ENCODE measurements around the gene RGS17. TPM values are rescaled to one million over a fixed set of nuclear protein-coding genes. Genes with fewer than 3 reads are reported as not detected.
"Not testable (repeated sequence)": the region's sequence is repeated elsewhere in the genome, so short reads cannot be mapped to it uniquely, and the experiment has no call there.

RGS17 gene
- total RNA-seq, 1 donor from 2014 or later, result not detected

DNA sequence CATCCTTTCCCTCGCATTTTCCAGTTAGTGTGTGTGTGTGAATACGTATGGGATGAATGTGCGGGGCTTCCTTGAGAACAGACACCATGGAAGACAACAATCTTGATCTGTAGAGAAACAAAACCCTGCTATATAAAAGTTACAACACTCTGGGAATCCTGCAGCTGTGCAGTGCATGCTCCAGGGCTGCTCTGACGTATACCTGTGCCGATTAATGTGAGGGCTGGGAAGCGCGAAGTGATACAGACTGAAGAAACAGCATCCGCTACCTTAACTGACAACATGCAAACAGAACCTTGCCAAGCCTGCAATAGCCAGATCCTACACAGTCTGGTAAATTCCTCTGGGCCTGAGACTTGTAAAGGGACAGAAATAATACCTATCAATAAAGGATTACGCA lies 96.9 kb downstream of the RGS17 start:
- intact Hi-C loops (cut with micrococcal nuclease), result no loop called here

DNA sequence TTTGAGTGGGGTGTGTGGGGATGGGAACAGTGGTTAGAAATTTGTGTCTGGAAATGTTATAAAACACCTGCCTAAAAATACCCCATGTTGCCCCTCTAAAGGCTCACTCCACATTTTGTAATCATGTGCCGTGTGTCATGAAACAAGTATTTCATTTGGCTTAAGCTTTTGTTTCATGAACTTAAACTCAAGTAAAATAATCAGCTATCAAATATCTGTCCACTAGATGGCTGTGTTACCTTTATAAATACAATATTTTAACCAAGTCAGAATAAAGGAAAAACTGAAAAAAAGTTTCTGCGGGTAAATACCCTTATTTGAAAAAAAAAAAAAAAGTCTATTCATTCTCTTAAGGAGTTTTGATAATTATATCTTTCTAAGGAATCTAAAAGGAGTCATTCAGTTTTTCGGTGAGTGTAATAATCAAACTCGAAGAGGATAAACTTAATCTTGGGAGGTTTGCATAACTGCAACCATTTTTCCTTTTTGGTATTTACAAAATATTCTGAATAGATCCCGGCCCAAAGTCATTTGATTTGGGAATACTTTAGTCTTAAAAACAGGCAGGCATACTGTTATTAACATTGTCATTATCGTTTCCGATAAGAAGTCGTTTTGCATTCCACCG lies 98.7 kb downstream of the RGS17 start:
- intact Hi-C loops (cut with micrococcal nuclease), result loop anchor here (1.0 to 2.0 kb wide), 2 partner anchors 280 to 480 kb away; no protein-coding TSS in a partner anchor

DNA sequence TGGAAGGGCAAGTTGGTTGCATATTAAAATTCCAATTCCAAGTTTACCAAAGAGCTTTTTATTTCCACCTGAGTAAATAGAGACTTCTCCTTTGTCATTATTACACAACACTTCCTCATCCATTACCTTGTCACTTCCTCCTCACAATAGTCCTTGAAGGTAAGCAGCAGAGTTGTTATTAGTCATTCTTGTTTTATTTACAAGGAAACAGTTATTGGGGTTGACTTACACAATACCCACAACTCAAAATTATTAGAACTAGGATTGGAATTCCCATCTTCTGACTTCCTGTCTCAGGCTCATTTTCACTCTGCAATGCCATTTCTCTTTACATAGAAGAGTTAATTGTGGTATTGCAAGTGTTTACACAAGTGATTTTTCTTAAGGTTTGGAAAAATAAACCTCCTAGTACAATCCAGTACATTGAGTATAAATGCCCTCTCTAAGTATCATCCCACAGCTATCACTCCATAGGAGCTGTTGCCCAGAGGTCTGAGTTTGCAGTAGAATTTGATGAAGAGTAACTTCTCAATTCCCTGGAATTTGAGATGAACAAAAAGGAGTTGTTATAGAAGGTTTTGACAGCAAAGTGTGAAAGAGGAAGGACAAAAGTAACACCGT lies 99.6 kb downstream of the RGS17 start:
- intact Hi-C loops (cut with micrococcal nuclease), result no loop called here

DNA sequence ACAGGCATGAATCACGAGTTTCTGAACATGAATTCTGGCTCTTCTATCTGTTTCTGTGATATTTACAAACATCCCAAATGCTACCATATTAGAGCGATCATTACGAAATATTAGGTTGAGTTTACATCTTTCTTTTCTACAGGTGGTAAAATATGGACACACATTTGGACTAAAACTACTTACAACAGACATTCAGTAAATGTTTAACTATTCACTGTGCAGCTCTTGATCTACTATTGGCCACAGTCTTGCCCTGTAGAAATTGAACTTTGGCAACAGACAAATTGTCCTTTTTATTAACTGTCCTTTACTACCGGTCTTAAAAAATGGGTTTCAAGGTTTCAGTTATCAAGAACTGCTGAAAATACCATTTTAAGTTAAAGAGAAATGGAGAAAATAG lies 102.1 kb downstream of the RGS17 start:
- intact Hi-C loops (cut with micrococcal nuclease), result no loop called here

DNA sequence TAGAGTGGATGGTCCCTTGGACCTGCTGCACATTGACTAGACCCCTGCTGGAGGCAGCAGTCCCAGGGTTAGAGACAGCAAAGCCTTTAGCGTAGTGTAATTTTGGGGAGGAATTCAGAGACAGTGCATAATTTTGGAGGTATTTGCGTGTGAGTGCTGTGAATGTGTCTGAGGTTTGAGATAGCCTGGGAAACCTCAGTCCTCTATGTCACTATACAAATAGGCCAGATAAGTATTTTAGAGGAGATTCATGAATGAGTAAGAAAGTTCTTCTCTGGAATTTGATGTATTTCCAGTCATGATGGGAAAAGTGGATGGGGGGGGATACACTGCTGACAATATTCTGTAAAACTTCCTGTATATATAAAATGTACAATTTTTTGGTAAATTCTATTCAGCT lies 102.8 kb downstream of the RGS17 start:
- intact Hi-C loops (cut with micrococcal nuclease), result no loop called here

DNA sequence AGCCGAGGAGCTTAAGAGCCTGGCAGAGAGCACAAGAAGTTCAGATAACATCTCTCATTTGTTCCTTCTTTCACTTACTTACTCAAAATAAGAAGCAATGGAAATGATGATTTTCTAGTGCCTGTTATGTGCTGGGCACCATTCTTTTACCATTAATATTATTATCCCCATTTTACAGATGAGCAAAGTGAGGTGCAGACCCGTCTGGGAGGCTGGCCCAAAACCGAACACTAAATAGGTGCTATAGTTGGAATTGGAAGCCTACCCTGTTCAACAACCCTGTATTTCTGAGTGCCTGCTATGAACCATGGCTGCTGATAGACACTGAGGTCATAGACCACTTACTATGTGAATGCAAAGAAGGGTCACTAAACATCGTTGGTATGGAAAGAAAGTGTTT lies 103.6 kb downstream of the RGS17 start:
- intact Hi-C loops (cut with micrococcal nuclease), result no loop called here

DNA sequence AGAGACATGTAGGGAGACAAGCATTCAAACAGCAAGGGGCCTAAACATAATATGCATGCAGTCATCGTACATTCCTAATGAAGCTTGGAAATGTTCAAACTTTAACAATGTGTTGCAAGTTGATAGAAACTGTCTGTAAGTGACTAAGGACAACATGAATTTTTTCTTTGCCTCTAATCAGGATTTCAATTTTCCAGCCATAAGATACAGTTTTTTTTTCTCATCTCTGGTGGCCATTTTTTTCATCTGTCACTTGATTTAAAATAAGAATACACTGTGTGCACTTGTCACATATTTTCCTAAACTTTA lies 106.4 kb downstream of the RGS17 start:
- intact Hi-C loops (cut with micrococcal nuclease), result loop anchor here (1.0 to 5.0 kb wide), 7 partner anchors 21 to 472 kb away; no protein-coding TSS in a partner anchor

DNA sequence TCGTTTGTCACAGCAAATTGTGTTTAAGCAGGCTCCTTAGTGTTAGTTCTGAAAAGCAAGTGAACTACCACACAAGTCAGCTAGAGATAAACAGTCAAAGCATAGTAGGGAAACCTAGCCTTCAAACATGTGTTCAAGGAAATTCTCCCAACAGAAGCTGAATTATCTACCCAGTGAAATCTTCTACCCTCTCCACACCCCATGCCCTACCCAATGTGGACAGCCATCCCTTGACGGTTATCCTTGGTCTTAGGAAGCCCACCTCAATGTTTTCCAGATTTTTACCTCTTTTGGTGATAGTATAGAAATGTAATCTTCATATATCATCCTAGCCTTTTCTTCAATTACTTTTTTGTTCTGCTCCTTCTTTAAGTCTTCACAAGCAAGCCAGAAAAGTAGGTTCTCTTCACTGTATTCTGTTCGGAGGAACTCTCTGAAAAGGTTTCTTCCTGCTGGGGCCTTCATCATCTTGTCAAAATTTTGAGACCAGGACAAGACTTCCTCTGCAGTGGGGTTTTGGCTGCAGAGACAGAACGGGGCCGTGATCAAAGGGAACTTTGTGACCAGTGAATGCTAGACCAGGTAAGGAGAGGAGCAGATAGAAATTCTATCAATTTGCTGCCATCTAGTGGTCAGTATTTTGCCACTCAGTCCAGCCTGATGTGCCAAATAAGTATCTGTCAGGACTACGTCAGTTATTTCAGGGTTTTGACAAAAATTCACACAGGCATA lies 106.9 kb downstream of the RGS17 start:
- intact Hi-C loops (cut with micrococcal nuclease), result loop anchor here (1.0 to 5.0 kb wide), 7 partner anchors 21 to 472 kb away; no protein-coding TSS in a partner anchor

DNA sequence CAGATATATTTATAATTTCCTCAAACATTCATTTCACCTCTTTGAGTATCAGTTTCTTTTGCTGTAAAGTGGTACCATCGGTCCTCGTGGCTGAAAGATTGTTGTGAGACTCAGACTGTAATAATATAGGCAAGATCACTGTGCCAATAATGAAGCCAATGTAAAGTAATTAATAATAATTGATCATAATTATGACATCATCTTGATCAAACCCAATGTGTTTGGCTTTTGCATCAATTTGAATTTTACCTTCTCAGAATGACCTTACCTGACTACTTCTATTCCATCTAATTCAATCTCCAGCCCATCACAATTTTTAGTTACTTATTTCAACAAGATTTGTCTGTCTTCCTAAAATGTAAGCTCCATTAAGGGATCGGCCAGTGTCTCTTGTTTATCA lies 112.7 kb downstream of the RGS17 start:
- intact Hi-C loops (cut with micrococcal nuclease), result no loop called here

DNA sequence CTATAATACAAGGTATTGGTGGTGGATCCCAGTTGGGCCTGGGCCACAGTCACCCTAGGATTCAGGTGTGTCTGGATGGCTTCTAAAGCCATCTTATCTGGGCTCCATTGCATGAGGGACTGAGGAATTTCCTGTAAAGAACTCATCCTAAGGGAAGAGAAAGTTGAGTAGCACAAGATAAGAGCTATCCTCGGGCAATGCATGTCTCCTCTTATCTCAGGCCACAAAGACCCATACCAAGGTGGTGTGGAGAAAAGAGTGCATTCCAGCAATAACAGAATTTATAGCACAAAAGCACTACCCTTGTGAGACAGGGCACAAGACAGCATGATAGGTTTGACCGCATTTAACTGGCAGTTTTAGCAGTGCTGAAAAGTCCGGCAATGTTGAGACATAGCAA lies 114.2 kb downstream of the RGS17 start:
- intact Hi-C loops (cut with micrococcal nuclease), result no loop called here

DNA sequence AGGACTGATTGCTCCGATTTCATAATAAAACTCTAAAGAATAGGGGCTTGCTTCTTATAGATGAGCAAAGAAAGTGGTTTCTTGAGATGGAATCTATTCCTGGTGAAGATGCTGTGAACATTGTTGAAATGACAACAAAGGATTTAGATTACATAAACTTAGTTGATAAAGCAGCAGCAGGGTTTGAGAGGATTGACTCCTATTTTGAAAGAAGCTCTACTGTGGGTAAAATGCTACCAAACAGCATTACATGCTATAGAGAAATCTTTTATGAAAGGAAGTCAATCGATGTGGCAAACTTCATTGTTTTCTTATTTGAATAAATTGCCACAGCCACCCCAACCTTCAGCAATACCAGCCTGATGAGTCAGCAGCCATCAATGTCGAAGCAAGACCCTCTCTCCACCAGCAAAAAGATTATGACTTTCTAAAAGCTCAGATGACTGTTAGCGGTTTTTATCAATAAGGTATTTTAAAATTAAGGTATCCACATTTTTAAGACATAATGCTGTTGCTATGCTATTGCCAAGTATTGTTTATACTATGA lies 115.9 kb downstream of the RGS17 start:
- intact Hi-C loops (cut with micrococcal nuclease), result no loop called here

DNA sequence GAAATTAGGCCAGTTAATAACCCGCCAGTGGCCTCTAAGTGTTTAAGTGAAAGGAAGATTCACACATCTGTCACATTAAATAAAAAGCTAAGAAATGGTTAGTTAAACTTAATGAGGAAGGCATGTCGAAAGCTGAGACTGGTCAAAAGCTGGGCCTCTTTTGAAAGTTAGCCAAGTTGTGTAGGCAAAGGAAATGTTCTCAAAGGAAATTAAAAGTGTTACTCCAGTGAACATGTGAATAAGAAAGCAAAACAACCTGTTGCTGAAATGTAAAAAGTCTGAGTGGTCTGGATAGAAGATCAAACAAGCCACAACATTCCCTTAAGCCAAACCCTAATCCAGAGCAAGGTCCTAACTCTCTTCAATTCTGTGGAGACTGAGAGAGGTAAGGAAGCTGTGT lies 117.6 kb downstream of the RGS17 start:
- intact Hi-C loops (cut with micrococcal nuclease), result no loop called here

DNA sequence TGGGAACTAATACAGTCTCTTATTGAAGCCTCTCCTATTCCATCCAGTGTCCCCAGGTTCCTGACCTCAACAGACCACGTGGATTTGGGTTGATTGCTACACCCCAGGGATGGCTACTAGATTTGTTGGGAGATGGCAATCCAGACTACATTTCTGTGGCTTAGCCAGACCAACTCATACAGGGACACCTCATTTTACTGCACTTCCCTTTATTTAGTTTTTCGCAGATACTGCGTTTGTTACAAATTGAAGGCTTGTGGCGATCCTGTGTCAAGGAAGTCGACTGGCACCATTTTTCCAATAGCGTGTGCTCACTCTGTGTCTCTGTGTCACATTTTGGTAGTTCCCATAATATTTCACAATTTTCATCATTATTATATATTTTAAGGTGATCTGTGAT lies 118.2 kb downstream of the RGS17 start:
- intact Hi-C loops (cut with micrococcal nuclease), result no loop called here

DNA sequence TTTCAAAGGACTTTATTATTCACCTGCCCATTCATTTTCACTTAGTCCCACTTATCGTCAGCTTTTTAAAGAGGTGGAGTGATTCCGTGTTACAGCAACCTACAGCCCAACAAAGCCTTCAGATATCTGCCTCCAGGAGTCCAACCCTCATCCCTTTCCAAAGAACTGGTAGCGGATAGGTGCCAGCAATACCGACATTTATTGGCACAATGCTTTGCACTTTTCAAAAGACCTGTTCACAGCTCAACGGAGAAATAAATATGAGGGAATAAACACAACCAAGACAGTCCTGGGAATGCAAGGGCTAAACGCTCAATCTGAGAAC lies 127.8 kb downstream of the RGS17 start:
- intact Hi-C loops (cut with micrococcal nuclease), result loop anchor here (1.0 to 10.0 kb wide), 5 partner anchors 21 to 1991 kb away; partner anchors contain the start of gene SCAF8

DNA sequence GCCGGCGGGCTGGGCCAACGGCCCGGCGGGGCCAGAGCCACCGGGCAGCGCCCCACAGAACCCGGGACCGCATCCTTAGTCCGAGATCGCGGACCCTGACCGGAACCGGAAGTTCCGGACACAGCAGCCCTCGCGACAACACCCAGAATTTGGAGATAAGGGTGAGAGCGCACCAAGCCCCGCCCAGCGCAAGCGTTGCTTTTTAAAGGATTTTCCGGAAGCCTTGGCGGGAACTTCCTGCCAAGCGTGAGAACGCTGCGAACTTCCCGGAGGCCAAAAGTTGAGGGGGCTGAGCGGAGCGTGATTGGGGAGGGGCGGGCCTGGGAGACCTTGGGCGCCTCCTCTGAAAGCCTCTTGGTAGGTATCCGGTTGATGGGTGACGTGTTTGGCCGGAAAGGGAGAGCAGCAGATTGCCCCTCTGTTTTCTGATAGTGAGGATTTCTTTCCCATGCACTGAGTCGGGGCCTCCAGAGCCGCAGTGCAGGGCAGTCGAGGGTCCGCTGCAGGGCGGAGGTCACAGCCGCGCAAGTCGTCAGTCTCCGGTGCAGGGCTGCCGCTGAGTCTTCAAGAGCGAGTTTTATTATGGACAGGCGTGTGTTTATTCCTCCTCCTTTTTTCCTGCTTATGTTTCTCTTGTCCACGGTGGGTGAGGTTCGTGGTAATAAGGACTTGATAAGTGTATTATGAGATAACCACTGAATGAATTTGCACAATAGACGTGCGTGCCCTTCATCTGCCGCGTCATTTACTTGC lies 128.3 kb downstream of the RGS17 start, which contains the start of gene MTRF1L:
Gene MTRF1L (minus strand): TSS at position 97 of the 753 bp plus-strand sequence. CDS start 24 bp downstream, at position 73.
- intact Hi-C loops (cut with micrococcal nuclease), result loop anchor here (1.0 to 10.0 kb wide), 8 partner anchors 21 to 1990 kb away; partner anchors contain the start of genes RMND1 and SCAF8

DNA sequence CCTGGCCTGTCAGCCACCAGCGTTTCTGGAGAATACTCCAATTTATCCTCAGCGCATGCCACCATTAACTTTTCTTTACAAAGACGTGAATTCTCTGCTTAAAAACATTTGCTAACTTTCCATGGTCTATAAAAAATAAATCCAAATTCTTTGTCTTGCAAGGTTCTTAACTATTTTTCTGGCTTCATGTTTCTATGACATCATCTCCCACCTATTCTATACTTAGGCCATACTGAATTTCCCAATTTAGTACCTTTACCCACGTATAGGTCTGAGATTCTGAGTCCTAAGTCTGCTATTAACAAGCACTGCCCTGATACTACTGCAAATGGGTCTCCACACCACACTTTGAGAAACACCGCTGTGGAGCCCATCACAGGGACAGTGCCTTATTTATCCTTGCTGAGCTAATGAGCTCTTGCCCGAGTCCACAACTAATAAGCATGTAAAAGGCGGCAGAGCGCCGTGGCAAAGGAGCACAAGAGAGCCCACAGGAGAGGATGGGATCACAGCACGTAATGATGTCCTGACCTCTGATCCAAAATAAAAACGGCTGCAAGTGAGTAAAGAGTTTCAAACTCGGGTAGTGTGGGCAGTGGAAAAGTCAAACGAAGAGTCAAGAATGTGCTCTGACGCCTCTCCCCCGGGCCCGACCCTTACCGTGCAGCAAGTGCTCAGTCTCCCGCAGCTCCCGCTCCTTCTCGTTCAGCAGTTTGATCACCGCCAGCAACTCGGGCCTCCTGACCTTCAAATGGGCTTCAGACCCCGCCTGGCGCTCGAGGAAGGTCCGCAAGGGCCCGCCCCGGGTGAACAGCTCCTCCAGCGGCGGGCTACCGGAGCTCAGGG lies 129.1 kb downstream of the RGS17 start:
- intact Hi-C loops (cut with micrococcal nuclease), result loop anchor here (1.0 to 10.0 kb wide), 6 partner anchors 700 to 1990 kb away; partner anchors contain the start of genes RMND1 and SCAF8

DNA sequence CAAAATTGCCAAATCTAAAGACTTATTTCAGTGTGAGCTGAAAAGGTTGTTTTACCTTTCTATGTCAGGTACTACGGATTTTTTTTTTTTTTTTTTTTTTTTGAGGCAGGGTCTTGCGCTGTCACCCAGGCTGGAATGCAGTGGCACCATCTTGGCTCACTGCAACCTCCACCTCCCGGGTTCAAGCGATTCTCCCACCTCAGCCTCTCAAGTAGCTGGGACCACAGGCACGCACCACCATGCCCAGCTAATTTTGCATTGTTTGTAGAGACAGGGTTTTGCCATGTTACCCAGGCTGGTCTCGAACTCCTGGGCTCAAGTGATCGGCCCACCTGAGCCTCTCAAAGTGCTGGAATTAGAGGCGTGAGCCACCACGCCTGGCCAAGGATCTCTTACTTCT lies 130.3 kb downstream of the RGS17 start:
- intact Hi-C loops (cut with micrococcal nuclease), result loop anchor here (5.0 to 10.0 kb wide), 3 partner anchors 1246 to 1988 kb away; partner anchors contain the start of gene SCAF8

DNA sequence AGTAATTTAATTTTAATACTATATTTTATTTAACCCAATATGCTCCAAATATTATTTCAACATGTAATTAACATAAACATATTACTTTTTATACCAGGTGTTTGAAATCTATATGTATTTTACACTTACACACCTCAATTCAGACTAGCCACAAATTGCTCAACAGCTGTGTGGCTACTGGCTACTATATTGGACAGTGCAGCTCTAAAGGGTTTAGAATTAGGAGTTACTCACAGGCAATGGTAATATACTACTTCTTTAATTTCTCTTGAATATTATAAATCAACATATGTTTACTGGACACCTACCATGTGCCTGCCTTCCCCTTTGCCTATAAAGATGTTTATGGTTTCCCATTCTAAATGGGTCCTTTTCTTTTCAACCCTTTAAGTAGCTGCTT lies 130.8 kb downstream of the RGS17 start:
- intact Hi-C loops (cut with micrococcal nuclease), result loop anchor here (5.0 to 10.0 kb wide), 3 partner anchors 1245 to 1988 kb away; partner anchors contain the start of gene SCAF8

DNA sequence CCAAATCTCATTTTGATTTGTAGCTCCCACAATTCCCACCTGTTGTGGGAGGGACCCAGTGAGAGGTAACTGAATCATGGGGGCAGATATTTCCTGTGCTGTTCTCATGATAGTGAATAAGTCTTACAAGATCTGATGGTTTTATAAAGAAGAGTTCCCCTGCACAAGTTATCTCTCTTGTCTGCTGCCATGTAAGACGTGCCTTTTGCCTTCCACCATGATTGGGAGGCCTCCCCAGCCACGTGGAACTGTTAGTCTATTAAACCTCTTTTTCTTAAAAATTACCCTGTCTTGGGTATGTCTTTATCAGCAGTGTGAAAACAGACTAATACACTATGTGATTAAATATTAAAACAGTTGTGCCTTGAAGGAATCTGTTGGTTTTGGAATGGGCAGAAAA lies 131.5 kb downstream of the RGS17 start:
- intact Hi-C loops (cut with micrococcal nuclease), result not testable (repeated sequence)

DNA sequence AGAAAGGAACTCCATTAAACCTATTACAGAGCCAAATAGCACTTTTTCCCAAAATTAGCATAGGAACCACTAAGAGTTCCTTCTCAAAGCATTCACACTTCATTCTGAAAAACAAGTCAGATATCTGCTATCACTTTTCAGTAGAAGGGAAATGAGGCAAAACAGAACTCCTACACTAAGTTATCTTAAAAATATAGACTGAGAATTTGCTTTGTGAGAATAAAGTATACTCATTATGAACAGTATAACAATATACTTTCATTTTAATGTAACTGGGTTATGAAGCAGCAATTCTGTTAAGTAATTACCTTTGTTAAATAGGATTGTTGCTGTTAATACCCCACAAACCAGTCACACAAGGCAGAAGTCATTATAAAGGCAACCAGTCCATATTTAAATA lies 137.2 kb downstream of the RGS17 start:
- intact Hi-C loops (cut with micrococcal nuclease), result no loop called here

Measured in T-helper 1 cell treated with Interleukin-12 subunit alpha and Interleukin-12 subunit beta and Interleukin-4 antibody, amounts not matched to agents 30 ng/mL and 1 ng/mL, for 36 hours (primary cell).